ENCODE results near the gene RAB8B.

- TF ChIP-seq CTCF (IDR thresholded peaks at IDR 0.05) (no peak), ZFX (IDR thresholded peaks at IDR 0.05; ENCODE audit: borderline replicate concordance) (no peak)
Observed at GRCh38 chr15:63178034-63178433, 11.4 kb upstream of the RAB8B start.

Data from 22Rv1 (cell line).